Daoy (cell line): ENCODE measurements around the gene RIT2. TPM values are rescaled to one million over a fixed set of nuclear protein-coding genes. Genes with fewer than 3 reads are reported as not detected.

Experiments
- DNase-seq: peaks from one replicate; pipeline ENCODE4 v3.0.0-alpha.2; 2015; ENCODE audit warnings: low read depth
- total RNA-seq: library from RNA; depleted of rRNA; stranded (reverse); fragments of >200 nt; shearing (Covaris generic); gene quantifications from 2 replicates; pipeline ENCODE4 v1.2.3, GENCODE V29; 2014

RIT2 gene
- total RNA-seq, 1 experiment from 2014 or later: not detected

DNA sequence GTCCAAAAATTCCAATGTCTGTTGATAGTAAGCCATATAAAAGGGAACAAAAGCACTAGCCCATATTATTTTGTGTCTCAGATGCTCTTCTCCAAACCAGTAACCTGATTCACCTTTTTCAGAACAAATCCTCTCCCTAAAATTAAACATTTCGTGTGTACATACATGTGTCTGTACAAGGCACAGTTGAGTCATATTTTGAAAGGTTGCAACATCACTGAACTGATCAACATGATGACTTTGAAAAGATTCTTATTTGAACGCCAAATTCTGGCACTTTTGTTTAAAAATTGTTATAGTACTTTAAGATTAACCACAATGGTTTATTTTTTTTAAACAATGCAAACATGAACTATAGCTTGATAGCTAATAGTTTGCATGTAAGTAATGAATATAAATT is 102.5 kb downstream of the RIT2 start:
- DNase-seq: no peak

DNA sequence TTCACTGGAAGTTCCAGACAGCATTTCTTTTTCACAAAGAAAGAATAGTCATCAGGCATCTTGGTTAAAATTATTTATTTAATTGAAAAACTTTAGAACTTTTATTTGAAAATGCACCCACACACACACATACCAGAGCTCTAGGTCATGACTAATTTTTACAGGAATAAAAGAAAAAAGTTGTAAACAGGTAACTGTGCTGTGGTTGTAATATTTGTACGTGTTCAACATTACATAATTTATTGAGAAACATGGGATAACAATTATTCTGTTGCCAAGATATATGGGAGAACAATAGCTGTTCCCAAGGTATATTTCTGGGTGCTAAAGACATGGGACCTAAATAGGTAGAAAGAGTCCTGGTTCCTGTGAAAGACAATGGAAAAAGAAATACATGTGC is 104.9 kb downstream of the RIT2 start:
- no peak for DNase-seq

DNA sequence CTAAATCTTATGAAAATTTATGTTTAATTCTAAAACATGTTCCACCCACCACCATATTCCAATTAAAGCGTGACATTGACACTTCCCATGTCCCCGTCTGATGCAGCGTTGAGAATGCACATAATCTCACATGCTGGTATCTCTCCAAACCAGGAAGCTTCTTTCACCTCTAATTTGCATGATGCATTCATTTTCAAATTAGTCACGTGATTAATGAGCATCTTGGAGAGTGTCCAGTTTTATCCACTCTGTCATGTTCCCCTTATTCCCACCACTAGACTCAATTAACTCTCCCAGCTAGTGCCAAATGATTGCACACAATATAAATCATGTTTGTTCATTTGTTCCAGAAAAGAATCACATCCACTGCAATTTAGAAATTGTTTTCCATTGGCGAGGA is 105.8 kb downstream of the RIT2 start:
- DNase-seq: no peak

DNA sequence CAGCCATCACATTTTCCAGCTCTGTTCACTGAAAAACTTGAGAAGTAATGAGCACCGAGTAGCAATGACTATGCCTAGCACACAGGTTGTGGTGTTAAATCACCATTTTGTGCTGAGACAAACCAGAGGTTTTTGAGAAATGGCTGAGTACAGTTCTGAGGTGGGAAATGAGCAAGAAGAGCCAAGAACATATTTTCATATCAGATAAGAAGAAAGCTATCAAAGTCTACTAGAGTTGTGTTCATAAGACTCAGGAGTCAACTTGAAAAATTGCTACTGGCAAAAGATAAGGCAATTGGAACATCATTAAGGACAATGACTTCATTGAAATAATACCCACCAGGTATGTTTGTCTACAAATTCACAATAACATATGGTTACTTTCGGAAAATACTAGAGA is 108.1 kb downstream of the RIT2 start:
- DNase-seq: no peak

DNA sequence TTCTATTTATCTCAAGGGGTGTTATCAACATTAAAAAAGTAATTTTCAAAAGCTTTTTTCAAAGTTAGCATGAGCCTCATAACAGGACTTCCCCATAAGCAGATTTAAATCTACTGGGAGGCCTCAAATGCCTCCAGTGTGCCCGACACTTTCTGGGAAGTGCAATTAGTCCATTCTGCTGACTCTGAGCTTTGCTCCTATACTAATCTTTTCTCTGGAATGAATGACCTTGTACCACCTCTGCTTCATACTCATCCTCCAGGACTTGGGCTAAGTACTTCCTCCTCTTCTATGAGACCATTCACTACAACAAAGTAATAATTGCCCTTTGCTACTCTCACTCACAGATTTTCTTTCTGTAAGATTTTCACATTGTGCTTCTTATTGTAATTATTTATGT is 111.1 kb downstream of the RIT2 start:
- no peak for DNase-seq

DNA sequence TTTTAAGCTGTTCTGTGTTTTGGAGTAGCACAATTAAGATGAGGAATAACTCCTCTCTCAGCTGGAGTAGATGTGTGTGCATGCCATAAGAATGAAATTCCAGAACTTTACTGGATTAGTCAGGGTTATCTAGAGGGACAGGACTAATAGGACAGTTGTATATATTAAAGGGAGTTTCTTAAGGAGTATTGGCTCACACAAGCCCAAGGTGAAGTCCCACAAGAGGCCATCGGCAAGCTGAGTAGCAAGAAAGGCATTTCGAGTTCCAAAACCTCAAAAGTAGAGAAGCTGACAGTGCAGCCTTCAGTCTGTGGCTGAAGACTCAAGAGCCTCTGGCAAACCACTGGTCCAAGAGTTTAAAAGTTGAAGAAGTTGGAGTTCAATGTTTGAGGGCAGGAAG is 113.7 kb downstream of the RIT2 start:
- DNase-seq: no peak

DNA sequence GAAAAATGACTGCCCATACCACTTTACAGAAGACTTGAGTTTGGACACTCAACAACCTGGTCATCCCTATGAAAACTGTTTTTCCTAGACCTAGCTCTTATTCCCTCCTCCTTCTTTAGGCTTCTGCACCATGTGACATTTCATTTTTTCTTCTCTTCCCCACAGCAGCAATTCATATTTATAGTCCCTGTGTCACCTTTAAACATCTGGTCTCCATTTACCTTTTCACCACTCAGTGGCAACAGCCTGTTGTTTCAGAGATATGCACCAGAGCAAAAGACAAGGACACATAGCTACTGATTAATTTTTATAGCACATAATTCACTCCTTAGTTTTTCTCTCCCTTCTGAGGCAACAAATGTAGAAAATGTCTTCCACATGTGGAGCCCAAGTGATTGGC is 118.7 kb downstream of the RIT2 start:
- no peak for DNase-seq

DNA sequence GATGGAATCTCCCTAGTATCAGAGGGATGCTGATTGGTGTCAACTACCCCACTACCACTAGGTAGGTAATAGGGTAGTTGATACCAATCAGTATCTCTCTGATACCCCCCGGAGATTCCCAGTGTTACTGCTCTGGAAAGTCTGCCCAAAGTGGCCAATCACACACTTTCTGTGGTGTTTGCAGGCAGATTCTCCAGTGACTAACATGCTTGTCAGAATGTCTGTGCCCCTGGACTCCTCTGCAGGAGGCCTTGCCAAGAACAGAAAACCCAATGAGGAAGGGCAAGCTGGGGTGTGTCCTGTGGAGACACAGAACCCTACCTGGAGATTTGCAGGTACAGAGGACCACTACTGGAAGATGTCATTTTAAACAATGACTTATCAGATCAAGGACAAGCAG is 135.1 kb downstream of the RIT2 start:
- DNase-seq: no peak

DNA sequence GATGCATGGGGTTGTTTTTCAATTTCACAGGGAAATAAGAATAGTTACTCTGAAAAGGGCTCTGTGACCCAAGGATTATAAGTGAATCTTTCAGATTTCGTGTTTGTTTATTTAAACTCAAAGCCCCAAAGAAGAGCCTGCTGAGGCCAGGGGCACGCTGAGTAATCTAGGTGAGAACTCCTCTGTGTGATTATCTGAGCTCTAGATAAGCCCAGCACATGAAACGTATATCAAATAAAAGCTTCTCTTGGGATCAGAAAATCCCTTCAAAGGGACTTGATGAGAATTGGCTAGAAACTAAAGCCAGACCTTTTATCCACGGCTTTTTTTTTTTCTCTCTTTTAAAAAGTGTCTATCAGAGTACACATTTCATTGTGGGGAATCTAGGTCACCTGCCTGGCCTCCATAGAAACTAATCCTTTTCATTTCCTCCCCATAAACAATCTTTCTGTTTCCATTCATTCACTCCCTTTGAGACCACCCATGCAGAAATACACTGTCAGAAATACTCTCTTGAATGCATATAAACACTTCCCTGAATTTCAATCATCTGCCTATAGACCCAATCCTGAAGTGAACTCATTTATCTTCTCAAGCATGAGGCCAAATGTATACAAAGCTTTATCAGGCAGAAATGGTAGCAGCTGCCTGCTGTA is 137.4 kb downstream of the RIT2 start:
- no peak for DNase-seq

DNA sequence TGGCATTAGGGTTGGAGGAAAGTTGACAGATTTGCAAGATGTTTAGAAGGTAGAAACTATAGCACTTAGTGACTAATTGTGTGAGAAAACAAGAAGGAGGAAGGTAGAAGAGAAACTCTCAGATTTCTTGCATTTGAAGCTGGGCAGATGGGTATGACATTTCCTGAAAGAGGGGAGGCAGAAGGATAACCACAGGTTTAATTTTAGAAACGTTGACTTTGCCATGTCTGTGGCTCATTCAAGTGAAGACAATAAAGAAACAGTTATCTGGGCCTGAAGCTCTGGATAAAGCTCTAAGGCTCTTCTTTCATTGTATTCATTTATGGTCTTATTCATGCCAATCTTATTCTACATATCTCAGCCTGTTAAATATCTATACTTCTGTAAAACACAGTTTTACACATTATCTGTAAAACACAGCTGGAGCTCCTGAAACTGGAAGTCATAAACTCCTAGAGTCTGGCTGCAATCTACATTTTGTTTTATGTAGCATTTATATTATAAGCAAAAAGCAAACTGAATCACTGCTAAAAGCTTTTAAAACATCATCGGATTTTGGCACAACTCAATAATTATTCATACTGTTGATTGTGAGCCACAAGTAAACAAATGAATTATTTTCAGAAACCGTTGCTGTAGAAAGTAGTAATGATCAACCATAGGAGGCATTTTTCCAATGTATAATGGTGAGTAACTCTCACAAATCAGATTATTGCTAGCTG is 138.5 kb downstream of the RIT2 start:
- DNase-seq: no peak

DNA sequence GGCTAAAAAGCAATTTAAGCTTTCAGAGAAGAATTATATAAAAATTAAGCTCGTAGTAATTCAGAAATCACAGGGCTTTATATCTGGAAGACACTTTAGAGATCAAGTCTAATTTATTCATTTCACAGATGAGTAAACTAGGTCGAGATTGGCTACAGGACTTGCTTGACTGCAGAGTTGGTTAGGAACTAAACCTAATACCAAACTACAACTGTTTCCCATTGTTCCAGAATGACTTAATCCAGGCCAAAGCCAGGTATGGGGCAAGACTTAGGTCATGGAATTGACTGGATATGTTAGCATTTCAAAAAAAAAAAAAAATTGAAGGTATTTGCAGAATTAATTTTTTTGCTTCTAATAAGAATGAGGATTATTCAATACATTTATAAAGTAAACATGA is 146.1 kb downstream of the RIT2 start:
- no peak for DNase-seq

DNA sequence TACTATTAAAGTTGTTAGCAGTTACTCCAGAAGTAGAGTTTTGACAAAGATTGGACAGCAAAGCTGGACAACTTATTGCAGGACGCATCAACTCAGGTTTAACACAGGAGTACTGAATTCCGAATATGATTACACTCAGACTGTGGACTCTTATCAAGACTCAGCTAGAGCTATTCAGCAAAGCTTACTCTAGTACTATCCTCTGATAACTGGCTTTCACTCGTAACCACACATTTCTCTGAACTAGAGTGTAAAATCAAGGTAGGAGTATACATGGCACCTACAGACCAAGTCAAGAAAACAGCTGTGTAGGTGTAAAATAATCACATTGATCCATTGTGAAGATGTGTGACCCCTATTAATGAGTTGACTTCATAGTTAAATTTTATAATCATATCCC is 154.2 kb downstream of the RIT2 start:
- DNase-seq: no peak

DNA sequence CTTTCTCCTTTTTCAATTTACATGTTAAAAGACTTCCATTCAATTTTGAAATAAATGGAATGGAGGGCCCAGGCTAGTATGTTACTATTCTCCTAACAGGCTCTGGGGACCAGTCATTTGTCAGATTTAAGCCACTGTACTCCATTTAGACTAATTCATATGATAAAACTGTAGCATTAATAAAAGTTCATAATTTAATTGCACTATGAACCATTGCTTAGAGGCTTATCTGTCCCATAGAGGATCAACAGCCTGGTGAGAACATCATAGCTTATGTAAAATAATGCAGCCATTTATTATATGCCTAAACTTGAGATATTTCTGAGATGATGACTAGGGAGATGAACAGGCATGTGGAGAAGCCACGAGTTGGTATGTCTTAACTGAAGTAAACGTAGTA is 156.0 kb downstream of the RIT2 start:
- DNase-seq: no peak

DNA sequence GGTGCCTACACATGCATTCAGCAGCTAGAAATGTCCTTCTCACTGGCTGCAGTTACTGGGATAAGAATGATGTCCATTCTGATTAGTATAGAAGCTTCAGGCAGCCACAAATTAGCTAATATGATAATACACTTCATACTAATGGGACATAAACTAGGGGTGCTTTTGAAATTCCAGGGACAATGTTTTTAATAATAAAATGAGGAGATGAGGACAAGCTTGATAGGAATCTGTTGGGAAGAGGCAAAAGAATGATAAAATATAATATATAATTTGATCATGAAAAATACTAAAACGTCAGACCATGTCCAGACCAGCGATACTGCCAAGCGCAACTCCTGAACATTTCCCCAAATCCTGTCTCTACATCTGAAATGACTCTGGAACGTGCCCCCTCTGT is 157.1 kb downstream of the RIT2 start:
- no peak for DNase-seq

DNA sequence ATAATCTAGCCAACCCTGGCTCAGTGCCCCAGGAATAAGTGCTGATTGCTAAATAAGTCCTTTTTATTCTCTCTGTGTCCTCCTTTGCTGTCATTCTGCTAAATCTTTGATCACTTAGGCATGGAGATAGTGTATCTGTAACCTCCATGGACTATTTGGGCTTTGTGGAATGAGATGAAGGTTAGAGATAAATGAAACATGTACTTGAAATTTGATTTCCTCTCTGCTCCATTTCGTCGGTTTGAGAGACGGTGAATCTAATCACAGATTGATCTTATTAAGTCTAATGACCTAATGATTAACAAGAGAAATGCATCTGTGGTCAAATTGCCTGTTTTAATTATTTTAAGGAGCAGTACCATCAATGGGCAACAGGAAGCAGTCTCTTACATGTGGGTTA is 159.2 kb downstream of the RIT2 start:
- no peak for DNase-seq

DNA sequence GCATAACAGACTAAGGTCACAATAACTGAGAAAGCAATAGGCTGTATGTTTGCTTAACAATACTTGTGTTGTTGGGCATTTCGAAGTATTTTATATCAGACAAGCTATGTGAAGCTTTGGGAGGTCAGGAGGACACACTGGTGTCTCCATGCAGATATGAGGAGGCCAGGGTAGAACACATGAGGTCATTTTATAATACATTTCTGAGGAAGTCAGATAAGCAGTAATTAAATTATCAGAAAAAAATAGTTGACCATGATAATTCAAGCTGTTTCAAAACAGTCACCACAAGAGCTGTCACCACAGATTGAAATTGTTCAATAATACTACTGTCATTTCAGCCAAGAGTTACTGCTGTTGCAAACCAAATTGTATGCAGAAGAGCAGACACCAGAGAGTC is 160.6 kb downstream of the RIT2 start:
- DNase-seq: no peak

DNA sequence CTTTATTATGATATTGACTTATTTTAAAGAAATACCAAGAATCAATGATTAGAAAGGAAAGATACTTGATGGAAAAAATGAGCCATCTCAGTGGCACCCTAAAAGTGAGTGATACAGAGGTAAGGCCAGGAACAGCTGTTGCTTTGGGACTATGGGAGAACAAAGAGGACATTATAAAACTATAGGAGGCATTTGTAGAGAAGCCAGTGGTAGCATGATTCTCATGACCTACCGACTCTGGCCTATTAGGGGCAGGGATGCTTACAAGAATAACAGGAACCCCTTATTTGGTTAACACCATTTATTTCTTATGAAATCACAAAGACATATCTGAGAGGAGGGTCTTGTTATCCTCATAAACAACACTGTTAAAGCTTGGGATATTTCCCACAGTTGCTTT is 162.2 kb downstream of the RIT2 start:
- DNase-seq: no peak

DNA sequence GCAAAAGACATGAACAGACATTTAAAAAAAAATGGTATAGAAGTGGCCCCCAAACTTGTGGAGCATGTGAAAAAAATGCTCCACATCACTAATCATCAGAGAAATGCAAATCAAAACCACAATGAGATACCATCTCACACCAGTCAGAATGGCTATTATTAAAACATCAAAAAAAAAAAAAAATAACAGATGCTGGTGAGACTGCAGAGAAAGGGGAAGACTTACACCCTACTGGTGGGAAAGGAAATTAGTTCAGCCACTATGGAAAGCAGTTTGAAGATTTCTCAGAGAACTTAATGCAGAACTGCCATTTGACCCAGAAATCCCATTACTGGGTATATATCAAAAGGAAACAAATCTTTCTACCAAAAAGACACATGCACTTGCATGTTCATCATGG is 164.8 kb downstream of the RIT2 start:
- no peak for DNase-seq

DNA sequence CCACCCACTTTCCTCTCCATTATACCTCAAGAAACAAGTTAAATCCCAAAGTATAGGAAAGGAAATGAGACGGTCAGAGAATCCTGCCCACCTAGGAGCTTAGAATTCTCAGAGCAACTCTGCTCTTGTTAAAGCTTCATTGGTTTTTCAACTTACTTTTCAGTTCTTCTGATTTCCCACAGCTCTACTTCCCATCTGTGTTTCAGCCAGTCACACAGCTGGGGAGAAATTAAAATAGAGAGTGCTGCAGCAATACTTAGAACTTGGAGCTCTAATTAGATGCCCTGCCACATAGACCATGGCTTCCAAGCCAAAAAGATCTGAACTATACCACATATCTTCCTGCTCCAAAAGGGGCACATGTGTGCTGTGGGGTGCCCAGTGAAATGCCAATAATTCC is 166.7 kb downstream of the RIT2 start:
- no peak for DNase-seq

DNA sequence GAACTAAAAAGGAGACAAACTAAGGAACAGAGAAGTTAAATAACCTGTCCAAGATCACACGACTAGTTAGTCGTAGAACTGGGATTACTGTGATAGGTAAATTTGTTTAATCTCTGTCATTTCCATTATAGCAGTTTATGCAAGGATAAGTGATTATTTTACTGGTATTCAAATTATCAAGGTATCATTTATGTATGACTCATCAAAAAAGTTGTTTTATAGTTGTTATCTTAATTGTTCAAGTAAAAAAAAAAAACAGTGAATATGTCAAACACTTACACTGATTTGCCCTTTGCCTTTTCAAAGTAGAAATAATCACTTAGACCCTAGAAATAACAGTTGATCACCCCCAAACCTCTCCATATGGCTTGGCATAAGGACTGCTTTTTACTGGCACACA is 173.6 kb downstream of the RIT2 start:
- DNase-seq: no peak

DNA sequence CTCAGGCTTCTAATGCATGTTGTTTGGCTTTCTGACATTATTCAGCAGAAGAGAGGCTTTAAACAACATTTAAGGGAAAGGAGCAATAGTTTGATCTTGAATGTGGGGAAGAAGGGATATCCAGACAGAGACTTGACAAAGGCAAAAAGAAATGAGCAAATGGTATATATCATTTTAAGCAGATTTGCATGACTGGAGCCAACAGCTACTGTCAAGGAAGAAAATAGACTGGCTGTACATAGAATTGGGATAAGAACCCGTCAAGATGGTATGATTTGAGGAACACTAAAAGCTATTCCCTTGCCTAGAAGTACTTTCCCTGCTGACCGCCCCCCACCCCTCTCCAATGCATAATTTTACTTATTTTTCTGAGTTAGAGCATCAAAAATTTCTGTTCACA is 174.5 kb downstream of the RIT2 start:
- DNase-seq: no peak

DNA sequence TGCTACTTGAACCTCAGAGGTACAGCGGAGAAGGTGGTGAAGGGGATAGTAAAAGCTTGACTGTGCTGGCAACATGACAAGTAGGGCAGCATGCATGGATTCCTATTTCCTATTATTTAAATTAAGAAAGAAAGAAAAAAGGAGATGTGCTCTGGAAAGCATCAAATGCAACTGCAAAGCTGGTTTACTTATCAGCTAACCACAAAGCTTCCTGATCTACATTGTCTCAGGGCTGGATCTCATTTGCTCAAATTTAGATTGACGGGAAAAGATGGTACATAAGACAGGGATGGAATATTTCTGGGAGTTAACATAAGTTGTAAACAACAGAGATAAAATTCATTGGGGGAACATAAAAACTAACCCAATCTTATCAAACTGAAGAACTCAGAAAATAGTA is 178.0 kb downstream of the RIT2 start:
- no peak for DNase-seq

DNA sequence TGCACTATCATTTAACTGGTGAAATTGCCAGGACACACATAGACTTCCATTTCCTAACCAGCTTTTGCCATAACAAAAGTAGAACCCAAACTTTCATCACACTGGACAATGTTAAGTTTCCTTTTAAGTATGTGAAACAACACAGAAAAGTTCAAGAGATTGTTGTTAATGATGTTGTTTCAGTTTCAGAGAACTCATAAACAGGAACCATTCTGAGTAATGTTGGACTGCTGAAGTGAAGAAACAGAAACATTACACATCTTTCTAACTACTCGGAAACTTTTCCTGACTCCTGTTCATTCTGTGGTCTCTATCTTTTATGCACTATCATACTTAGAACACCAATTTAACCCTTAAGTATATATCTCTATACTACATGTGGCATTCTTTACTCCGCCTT is 179.2 kb downstream of the RIT2 start:
- no peak for DNase-seq

DNA sequence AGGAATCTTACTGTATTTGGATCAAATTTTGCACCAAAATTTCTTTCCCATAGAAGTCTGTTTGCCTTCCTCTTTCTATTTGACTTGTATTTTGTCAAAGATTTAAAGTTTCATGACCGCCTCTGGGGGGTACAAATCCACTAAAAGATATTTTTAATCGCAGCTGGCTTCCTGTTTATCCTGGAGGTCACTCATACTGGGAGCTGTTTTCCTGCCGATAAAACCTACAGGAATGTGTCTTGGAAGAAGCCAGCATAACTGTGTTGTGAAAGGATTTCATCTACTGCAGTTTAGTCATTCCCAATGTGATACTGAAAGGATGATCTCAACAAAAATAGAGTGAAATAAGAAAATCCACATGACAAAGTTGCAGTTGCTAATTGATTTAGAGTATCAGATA is 184.0 kb downstream of the RIT2 start:
- no peak for DNase-seq
